HG03432 (cell line): ENCODE data around the gene ZNF750.

ENCODE experiments used
- ATAC-seq: cut with Tn5 transposase; IDR thresholded peaks from one replicate; pipeline ENCODE4 v1.9.1; 2021; ENCODE audit warnings: mild to moderate bottlenecking, moderate library complexity; ENCODE audit not compliant: unreplicated experiment

Gene ZNF750

GRCh38 chr17:82839617-82840292, at the start of gene ZNF750:
TSS of gene ZNF750 (minus strand) at chr17:82840022. CDS start at chr17:82832454, 7,568 bp downstream.
- ATAC-seq: no peak

DNA sequence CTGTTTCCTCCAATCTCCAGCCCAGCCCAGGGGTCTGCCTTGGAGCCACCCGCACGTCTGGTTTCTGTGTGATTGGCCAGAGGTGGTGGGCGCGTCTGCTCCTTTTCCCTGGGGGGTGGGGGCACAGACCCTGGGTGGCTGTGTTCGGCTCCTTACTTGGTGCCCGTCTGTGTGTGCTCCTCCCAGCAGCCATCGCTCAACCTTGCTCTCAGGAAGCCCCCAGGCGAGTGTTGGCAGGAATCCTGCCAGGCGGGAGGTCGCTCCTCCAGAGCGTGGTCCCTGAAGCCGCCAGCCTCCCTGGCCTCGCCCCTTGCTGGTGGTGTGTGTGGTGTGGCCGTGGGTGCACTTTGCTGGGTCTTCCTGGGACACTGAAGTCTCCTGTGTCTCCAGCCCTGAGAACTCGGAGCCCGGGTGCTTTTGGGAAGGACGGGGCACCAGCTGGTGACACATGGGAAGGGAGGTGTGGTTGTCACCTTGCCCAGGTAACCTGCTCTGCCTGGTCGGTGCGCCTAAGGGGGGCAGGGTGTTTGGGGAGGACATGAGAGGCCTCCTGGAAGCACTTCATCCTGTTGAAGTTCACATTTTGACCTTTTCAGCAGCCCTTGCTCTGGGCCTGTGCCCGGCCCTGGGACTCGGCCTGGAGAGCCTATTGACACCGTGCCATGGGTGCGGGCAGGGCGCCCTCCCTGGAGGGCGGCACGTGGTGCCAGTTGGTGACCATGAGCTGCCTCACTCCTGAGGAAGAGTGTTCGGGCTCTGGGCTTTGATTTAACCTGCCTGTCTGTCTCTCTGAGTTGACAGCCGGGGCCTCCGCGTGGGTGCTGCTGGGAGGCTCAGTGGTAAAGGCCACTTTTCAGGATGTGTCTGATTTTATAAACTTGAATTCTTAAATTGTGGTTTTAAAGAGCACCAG, 49.0 kb upstream of the ZNF750 start:
- ATAC-seq: no peak

GRCh38 chr17:82887255-82888164, 47.7 kb upstream of the ZNF750 start:
- no peak for ATAC-seq

- no peak for ATAC-seq
Measured at GRCh38 chr17:82884970-82885353, 45.1 kb upstream of the ZNF750 start.

- no peak for ATAC-seq
Measured at GRCh38 chr17:82884341-82884969, 44.6 kb upstream of the ZNF750 start.

DNA sequence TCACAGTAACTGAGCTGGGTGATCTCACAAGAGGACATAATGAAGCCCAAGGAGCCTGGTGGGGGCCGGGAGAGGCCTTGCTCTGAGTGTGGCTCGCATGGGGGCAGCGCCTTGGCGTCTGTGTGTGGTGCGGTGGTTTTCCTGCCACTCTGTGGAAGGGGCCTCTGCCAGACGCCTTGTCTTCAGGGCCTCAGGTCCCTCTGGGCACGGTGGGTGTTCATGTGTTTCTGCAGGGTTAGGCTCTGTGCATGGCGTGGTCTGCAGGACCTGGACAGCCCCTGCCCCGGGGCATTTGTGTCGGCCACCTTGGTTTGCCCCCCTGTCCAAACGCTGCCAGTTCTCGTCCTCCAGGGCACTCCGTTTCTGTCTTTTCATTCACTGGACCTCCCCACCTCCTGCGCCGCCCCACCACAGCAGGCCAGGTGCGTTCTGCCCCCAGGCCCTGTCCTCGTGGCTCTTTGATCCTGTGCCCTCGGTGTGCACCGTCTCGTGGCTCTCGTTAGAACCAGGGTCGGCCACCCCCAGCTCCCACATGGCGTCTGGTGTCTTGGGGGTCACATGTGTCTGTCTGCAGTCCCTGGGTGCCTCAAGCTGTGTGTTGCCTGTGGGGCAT, 43.7 kb upstream of the ZNF750 start:
- no peak for ATAC-seq

GRCh38 chr17:82882715-82883418, 43.0 kb upstream of the ZNF750 start:
- ATAC-seq: no peak

DNA sequence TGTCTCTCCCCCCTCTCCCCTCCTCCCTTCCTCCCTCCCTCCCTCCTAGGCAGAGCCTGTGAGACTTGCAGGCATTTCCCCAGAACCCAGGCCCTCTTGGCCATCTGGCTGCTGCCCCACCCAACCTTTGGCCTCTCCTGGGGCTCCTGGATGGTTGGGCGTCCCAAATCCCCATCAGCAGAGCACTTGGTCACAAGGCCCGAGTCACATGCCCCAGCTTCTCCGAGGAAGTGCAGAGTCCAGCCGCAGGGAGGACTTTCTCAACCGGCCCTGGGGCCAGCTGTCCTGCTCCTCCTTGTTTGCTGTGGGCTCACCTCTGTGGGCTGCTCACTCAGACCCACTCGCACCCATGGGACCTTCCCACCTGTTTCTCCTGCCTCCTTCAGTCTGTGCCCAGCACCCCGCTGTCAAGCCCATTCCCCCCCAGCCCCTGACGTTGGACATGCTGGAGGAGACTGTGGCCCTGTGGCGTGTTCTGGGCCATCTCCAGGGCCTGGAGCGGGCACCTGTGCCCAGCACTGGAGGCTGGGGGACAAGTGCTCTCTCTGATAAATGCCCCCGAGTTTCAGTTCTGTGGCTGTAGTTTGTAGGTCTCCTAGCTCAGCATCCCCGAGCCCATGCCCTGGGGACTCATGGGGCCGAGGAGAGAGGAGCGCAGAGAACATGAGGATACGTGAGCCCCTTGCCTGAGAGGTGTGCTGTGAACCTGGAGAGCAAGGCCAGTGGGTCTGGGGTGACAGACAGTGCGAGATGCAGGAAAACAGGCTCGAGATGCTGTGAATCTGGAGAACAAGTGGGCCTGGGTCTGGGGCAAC, 42.3 kb upstream of the ZNF750 start:
- no peak for ATAC-seq

DNA sequence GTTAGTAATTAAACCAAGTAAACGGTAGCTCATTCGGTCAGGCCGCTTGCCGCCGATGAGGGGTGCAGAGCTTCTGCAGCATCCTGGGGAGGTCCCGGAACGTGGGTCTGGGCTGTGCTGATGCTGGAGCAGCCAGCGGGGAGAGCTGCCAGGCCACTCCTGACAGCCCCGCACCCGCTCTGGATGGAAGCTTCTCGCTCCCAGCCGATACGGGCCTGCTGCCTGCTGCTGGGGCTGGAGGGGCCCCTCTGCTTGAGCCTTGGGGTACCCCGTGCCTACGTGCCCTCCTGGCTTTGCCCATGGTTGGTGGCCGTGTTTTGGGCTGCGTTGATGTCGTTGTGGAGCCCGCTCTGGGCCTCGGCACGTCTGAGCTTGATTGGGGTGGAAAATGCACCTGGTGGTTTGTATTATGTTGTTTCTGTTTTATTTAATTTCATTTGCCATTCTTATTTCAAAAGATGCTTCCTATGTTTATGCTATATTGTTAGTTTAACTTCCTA, 41.6 kb upstream of the ZNF750 start:
- ATAC-seq: no peak

- no peak for ATAC-seq
Measured at GRCh38 chr17:82880620-82881323, 41.0 kb upstream of the ZNF750 start.

- ATAC-seq: no peak
Measured at GRCh38 chr17:82879241-82879640, 39.4 kb upstream of the ZNF750 start.

GRCh38 chr17:82878527-82878926, 38.7 kb upstream of the ZNF750 start:
- no peak for ATAC-seq

GRCh38 chr17:82876602-82877379, 37.0 kb upstream of the ZNF750 start:
- no peak for ATAC-seq

DNA sequence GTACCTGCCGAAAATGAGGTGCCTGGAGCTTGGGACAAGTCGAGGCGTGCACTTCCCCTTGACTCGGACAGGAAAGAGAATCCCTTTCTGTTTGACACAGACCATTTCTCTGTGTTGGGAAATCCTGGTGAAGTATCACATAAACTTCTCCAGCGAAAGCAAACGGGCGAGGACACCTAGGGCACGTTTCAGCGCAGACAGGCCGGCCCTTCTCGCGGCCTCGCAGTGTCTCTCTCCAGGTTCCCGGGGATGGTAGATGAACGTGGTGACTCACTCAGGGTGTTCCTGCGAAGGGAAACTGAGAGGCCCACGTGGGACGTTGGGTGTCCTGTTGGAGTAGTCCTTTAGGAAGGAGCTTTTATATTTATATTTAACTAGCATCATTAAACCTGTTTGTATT, 36.3 kb upstream of the ZNF750 start:
- no peak for ATAC-seq

GRCh38 chr17:82875407-82875856, 35.6 kb upstream of the ZNF750 start:
- ATAC-seq: no peak

DNA sequence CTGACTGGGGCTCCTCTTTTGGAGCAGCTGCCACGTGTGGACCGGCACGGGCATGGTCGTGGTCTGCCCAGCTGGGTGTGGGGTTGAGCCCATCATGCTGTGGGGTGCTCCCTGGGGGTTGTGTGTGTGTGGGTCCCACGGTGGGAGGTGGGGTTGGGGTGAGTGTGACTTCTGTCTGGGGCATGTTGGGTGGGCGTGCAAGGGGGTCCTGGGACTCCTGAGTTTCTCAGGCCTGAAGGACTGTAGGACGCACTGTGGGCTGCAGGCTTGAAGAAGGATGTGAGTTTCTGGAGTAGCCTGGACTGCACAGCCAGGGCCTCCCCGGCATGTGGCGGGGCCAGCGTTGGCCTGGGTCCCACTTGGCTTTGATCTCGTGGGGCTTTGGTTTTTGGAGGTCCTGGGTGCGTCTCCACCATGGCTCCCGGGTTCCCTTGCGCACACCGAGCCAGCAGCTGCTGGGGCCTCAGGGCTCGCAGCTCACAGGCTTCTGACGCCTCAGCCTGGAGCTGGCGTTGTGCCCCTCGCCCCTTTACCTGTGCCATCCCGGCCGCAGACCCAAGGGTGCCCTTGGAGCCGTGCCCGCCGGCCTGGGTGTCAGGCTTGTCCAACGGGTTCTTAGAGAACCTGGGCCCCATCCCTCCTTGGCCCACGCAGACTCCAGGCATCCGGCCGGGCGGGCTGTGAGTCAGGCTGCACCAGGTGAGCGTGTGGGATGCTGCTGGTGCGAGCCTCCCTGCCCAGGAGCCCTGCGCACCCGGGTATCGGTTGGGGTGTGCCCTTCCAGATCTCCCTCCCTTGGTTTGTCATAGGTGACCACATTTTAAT, 34.4 kb upstream of the ZNF750 start:
- no peak for ATAC-seq
